ENCODE results near the gene POU4F3. TPM values are rescaled to one million over a fixed set of nuclear protein-coding genes. Genes with fewer than 3 reads are reported as not detected.
A peak's percentile ranks its signal among the peaks of the same experiment; 100 is the strongest.

Gene POU4F3
- total RNA-seq, 1 experiment from 2014 or later, result not detected

GRCh38 chr5:146331423-146331822 is 7.2 kb upstream of the POU4F3 start:
- Mint-ChIP-seq H3K27me3 (ENCODE audit: low read depth) (peaks cover 74% of the 10 kb centered on the region), H3K9me3 (no peaks in the 10 kb centered on the region), H3K4me3 (no peak overlapping the region; the same call in 1 of the 2 replicates), H3K36me3 (no peaks in the 10 kb centered on the region), H3K4me1 (peaks cover 23% of the 10 kb centered on the region), H3K27ac (no peak overlapping the region)
- CTCF ChIA-PET, result interaction anchor here (1.4 kb wide), 1 partner anchor 93 kb away, joined by 4 read pairs; no protein-coding TSS in a partner anchor
- TF ChIP-seq ZNF532 (CRISPR knock-in tag; IDR thresholded peaks at IDR 0.05; ENCODE audit: borderline replicate concordance) (no peak), TP53 (CRISPR knock-in tag; IDR thresholded peaks at IDR 0.05) (no peak), PREB (CRISPR knock-in tag; IDR thresholded peaks at IDR 0.05; ENCODE audit: borderline replicate concordance) (no peak), E2F5 (CRISPR knock-in tag; IDR thresholded peaks at IDR 0.05) (no peak), AR (CRISPR knock-in tag; IDR thresholded peaks at IDR 0.05) (no peak), ZNF263 (CRISPR knock-in tag; IDR thresholded peaks at IDR 0.05; ENCODE audit: low read depth) (no peak), ETV6 (CRISPR knock-in tag; IDR thresholded peaks at IDR 0.05) (no peak), ZNF317 (CRISPR knock-in tag; IDR thresholded peaks at IDR 0.05; ENCODE audit: borderline replicate concordance, low read depth) (no peak), ZNF512 (CRISPR knock-in tag; IDR thresholded peaks at IDR 0.05; ENCODE audit: borderline replicate concordance) (no peak), SMAD3 (CRISPR knock-in tag; IDR thresholded peaks at IDR 0.05; ENCODE audit: borderline replicate concordance) (no peak), NFE2L1 (CRISPR knock-in tag; IDR thresholded peaks at IDR 0.05) (no peak), ATF6 (CRISPR knock-in tag; IDR thresholded peaks at IDR 0.05) (no peak), ZMAT4 (CRISPR knock-in tag; IDR thresholded peaks at IDR 0.05) (no peak), FOXK1 (CRISPR knock-in tag; IDR thresholded peaks at IDR 0.05) (no peak), USF1 (CRISPR knock-in tag; IDR thresholded peaks at IDR 0.05) (no peak), NR3C1 (CRISPR knock-in tag; conservative IDR thresholded peaks at IDR 0.05; ENCODE audit: low read depth) (no peak), ZNF219 (CRISPR knock-in tag; IDR thresholded peaks at IDR 0.05; ENCODE audit: borderline replicate concordance) (no peak), ZNF416 (CRISPR knock-in tag; IDR thresholded peaks at IDR 0.05) (no peak), ATF1 (CRISPR knock-in tag; IDR thresholded peaks at IDR 0.05) (no peak), NR2C2 (CRISPR knock-in tag; IDR thresholded peaks at IDR 0.05) (no peak)
- DNase-seq (ENCODE audit: low spot score) (peak; percentile 48), ATAC-seq (peak; percentile 73)
- POLR2A ChIA-PET, result no interaction called here

All from WTC11 (cell line).